ENCODE results near the gene GIGYF2.

The GIGYF2 gene

GRCh38 chr2:232891621-232892071 lies 194.5 kb downstream of the GIGYF2 start:
- H3K4me3 ChIP-seq (ENCODE audit: low read depth, low read length) = no peak overlapping the region
- no peak for TF ChIP-seq CTCF (IDR thresholded peaks at IDR 0.05; ENCODE audit: low read depth, low read length)
- in situ Hi-C loops (cut with HindIII; ENCODE audit: low sequenced_read_pairs) = no loop called here
- DNase-seq (ENCODE audit: low read depth, low spot score) = peak; percentile 47

GRCh38 chr2:232892221-232892620 lies 195.1 kb downstream of the GIGYF2 start:
- DNase-seq (ENCODE audit: low read depth, low spot score) = no peak
- in situ Hi-C loops (cut with HindIII; ENCODE audit: low sequenced_read_pairs) = no loop called here
- H3K4me3 ChIP-seq (ENCODE audit: low read depth, low read length) = no peak overlapping the region
- no peak for TF ChIP-seq CTCF (IDR thresholded peaks at IDR 0.05; ENCODE audit: low read depth, low read length)

GRCh38 chr2:232892843-232893242 lies 195.7 kb downstream of the GIGYF2 start:
- no peak for DNase-seq (ENCODE audit: low read depth, low spot score)
- H3K4me3 ChIP-seq (ENCODE audit: low read depth, low read length) = no peak overlapping the region
- no peak for TF ChIP-seq CTCF (IDR thresholded peaks at IDR 0.05; ENCODE audit: low read depth, low read length)
- in situ Hi-C loops (cut with HindIII; ENCODE audit: low sequenced_read_pairs) = no loop called here

- H3K4me3 ChIP-seq (ENCODE audit: low read depth, low read length) = no peak overlapping the region
- in situ Hi-C loops (cut with HindIII; ENCODE audit: low sequenced_read_pairs) = no loop called here
- no peak for TF ChIP-seq CTCF (IDR thresholded peaks at IDR 0.05; ENCODE audit: low read depth, low read length)
- no peak for DNase-seq (ENCODE audit: low read depth, low spot score)
Measured at GRCh38 chr2:232893834-232894233, 196.7 kb downstream of the GIGYF2 start.

GRCh38 chr2:232894251-232894650 lies 197.1 kb downstream of the GIGYF2 start:
- H3K4me3 ChIP-seq (ENCODE audit: low read depth, low read length) = no peak overlapping the region
- no peak for TF ChIP-seq CTCF (IDR thresholded peaks at IDR 0.05; ENCODE audit: low read depth, low read length)
- DNase-seq (ENCODE audit: low read depth, low spot score) = no peak
- in situ Hi-C loops (cut with HindIII; ENCODE audit: low sequenced_read_pairs) = no loop called here

- TF ChIP-seq CTCF (IDR thresholded peaks at IDR 0.05; ENCODE audit: low read depth, low read length) = no peak
- no peak overlapping the region for H3K4me3 ChIP-seq (ENCODE audit: low read depth, low read length)
- no peak for DNase-seq (ENCODE audit: low read depth, low spot score)
- in situ Hi-C loops (cut with HindIII; ENCODE audit: low sequenced_read_pairs) = no loop called here
Measured at GRCh38 chr2:232894746-232895145, 197.6 kb downstream of the GIGYF2 start.

- H3K4me3 ChIP-seq (ENCODE audit: low read depth, low read length) = no peak overlapping the region
- no peak for TF ChIP-seq CTCF (IDR thresholded peaks at IDR 0.05; ENCODE audit: low read depth, low read length)
- in situ Hi-C loops (cut with HindIII; ENCODE audit: low sequenced_read_pairs) = no loop called here
- DNase-seq (ENCODE audit: low read depth, low spot score) = no peak
Measured at GRCh38 chr2:232896111-232896510, 199.0 kb downstream of the GIGYF2 start.
